Suprapubic skin (tissue), 4 donors: ENCODE measurements around the gene SOWAHA.

Experiments used
- CTCF ChIP-seq, 2 donors: fragments of 200-600 bp in 1 of 2; fragments of 450-650 bp in 1 of 2; sonication (generic) in 1 of 2; IDR thresholded peaks; one replicate each; pipeline ENCODE4 v1.5.1; 2016 to 2019; ENCODE audit warnings: antibody characterized with exemption in 2 of 2, mild to moderate bottlenecking in 1 of 2, moderate library complexity in 1 of 2
- POLR2A ChIP-seq, 2 donors: fragments of 450-650 bp; IDR thresholded peaks; one replicate each; pipeline ENCODE4 v1.6.1; 2017; ENCODE audit warnings: antibody characterized with exemption in 2 of 2, mild to moderate bottlenecking in 2 of 2, moderate library complexity in 2 of 2
- POLR2AphosphoS5 ChIP-seq, 3 donors: sonication (generic); formaldehyde crosslinking; IDR thresholded peaks; one replicate each; pipeline ENCODE4 v1.6.1; 2017; ENCODE audit warnings: antibody characterized with exemption in 3 of 3

- TF ChIP-seq CTCF (IDR thresholded peaks at IDR 0.05) (no peak), POLR2A (IDR thresholded peaks at IDR 0.05) (no peak), POLR2AphosphoS5 (IDR thresholded peaks at IDR 0.05) (no peak)
Measured at GRCh38 chr5:132825834-132826391, 12.8 kb downstream of the SOWAHA start.
